Myocyte (in vitro differentiated cells): ENCODE measurements around the gene PGLYRP4. TPM values are rescaled to one million over a fixed set of nuclear protein-coding genes. Genes with fewer than 3 reads are reported as not detected.
"Not testable (repeated sequence)": the region's sequence is repeated elsewhere in the genome, so short reads cannot be mapped to it uniquely, and the experiment has no call there.

ENCODE experiments used
- DNase-seq: peaks from one replicate; pipeline ENCODE4 v3.0.0-alpha.2; 2012; ENCODE audit warnings: low read depth
- total RNA-seq: library from RNA; depleted of rRNA; stranded (reverse); fragments of >200 nt; gene quantifications from 2 replicates; pipeline ENCODE4 v1.2.3, GENCODE V29; 2014

Gene PGLYRP4
- total RNA-seq, 1 donor from 2014 or later = not detected

- no peak for DNase-seq
Measured at GRCh38 chr1:153357076-153357852, 8.6 kb upstream of the PGLYRP4 start.

- DNase-seq = no peak
Measured at GRCh38 chr1:153356392-153357075, 7.9 kb upstream of the PGLYRP4 start.

GRCh38 chr1:153355445-153356071 is 6.9 kb upstream of the PGLYRP4 start:
- DNase-seq = peak; percentile 6

GRCh38 chr1:153354515-153355193 is 6.0 kb upstream of the PGLYRP4 start:
- no peak for DNase-seq

- no peak for DNase-seq
Measured at GRCh38 chr1:153353226-153353947, 4.7 kb upstream of the PGLYRP4 start.

- DNase-seq = peak; percentile 69
Measured at GRCh38 chr1:153352523-153352922, 3.9 kb upstream of the PGLYRP4 start.

- DNase-seq = no peak
Measured at GRCh38 chr1:153350321-153350957, 1.8 kb upstream of the PGLYRP4 start.

GRCh38 chr1:153349363-153350320 is 1.0 kb upstream of the PGLYRP4 start:
- DNase-seq = no peak

- no peak for DNase-seq
Measured at GRCh38 chr1:153347856-153348255, 785 bp downstream of the PGLYRP4 start.

GRCh38 chr1:153347049-153347448 is 1.6 kb downstream of the PGLYRP4 start:
- DNase-seq = not testable (repeated sequence)

GRCh38 chr1:153346077-153346723 is 2.4 kb downstream of the PGLYRP4 start:
- DNase-seq = no peak

- no peak for DNase-seq
Measured at GRCh38 chr1:153345187-153346076, 3.2 kb downstream of the PGLYRP4 start.

- DNase-seq = no peak
Measured at GRCh38 chr1:153344718-153345025, 4.0 kb downstream of the PGLYRP4 start.

GRCh38 chr1:153343811-153344717 is 4.6 kb downstream of the PGLYRP4 start:
- no peak for DNase-seq

- DNase-seq = no peak
Measured at GRCh38 chr1:153343040-153343681, 5.5 kb downstream of the PGLYRP4 start.

GRCh38 chr1:153342178-153342577 is 6.5 kb downstream of the PGLYRP4 start:
- no peak for DNase-seq
